ENCODE results near the gene CTIF. TPM values are rescaled to one million over a fixed set of nuclear protein-coding genes. Genes with fewer than 3 reads are reported as not detected.

The CTIF gene
- total RNA-seq, 1 donor from 2014 or later = 67.9 TPM

DNA sequence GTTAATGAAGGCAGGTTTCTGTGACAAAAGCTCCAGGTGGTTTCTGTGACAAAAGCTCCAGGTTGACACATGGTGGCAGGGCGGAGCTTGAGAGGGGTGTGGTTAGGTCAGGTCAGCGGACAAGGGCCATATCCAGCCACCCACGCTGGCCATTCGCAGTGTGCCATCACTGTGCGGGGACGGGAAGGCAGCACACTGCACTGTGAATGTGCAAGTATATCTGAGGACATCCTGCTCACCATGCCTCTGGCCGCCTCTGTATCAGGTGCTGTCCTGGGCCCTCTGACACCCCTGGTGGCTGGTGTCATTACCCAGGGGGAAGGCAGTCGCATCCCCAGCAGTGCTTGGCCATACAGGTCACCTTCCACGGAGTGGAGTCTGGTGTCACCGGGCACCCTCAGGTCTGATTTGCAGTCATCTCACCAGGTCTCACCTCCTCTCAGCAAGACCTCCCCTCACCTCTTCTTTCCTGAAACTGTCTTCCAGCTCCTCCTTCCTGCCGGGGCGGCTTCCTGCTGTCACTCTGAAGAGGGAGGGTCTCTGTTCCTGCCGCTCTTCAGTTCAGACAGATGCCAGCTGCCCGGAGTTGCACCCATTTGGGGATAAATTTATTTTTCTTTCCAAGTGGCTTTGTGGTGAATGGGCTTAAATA is 34.9 kb downstream of the CTIF start:
- peaks cover 7% of the 10 kb centered on the region for H3K9me3 Mint-ChIP-seq
- DNase-seq (ENCODE audit: low spot score in 2 of 2, unreplicated experiment in 2 of 2) = no peak
- no peaks in the 10 kb centered on the region for H3K27me3 Mint-ChIP-seq (ENCODE audit: low read depth)
- H3K4me3 Mint-ChIP-seq = no peak overlapping the region
- peaks cover 14% of the 10 kb centered on the region for H3K36me3 Mint-ChIP-seq
- peaks cover 38% of the 10 kb centered on the region for H3K4me1 Mint-ChIP-seq
- TF ChIP-seq, protein P1, sequence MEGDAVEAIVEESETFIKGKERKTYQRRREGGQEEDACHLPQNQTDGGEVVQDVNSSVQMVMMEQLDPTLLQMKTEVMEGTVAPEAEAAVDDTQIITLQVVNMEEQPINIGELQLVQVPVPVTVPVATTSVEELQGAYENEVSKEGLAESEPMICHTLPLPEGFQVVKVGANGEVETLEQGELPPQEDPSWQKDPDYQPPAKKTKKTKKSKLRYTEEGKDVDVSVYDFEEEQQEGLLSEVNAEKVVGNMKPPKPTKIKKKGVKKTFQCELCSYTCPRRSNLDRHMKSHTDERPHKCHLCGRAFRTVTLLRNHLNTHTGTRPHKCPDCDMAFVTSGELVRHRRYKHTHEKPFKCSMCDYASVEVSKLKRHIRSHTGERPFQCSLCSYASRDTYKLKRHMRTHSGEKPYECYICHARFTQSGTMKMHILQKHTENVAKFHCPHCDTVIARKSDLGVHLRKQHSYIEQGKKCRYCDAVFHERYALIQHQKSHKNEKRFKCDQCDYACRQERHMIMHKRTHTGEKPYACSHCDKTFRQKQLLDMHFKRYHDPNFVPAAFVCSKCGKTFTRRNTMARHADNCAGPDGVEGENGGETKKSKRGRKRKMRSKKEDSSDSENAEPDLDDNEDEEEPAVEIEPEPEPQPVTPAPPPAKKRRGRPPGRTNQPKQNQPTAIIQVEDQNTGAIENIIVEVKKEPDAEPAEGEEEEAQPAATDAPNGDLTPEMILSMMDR (IDR thresholded peaks at IDR 0.05; ENCODE audit: unreplicated experiment) = no peak
- H3K27ac Mint-ChIP-seq = peak overlapping the region; percentile 3

DNA sequence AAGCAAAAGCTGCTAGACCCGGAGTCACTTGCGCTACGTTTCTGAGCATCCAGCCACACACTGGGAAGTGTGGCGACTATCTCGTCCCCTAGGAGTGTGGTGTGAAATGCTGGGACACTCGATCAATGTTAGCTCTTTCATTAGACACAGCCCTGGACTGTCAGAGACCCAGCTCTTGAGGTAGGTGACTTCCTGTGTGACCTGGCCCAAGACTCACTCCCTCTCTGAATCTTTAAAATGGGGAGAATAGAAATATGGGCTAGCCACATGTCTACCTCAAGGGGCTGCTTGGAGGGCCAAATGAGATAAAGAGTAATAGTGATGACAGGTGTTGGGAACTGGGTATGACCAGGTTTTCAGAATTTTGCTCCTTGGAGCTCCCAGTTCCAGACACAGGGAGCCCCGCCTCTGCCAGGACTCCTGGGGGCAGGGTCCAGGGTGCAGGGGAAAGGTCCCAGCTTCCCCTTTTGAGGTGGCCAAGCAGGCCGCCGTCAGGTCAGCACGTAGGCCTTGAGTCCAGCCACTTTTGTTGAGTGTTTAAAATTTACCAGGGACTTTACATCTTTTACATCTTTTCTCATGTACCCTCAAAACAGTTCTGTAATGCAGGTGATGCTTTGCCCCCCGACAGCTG is 36.0 kb downstream of the CTIF start:
- DNase-seq (ENCODE audit: low spot score in 2 of 2, unreplicated experiment in 2 of 2) = no peak
- no peak overlapping the region for H3K4me3 Mint-ChIP-seq
- peaks cover 28% of the 10 kb centered on the region for H3K4me1 Mint-ChIP-seq
- TF ChIP-seq, protein P1 (IDR thresholded peaks at IDR 0.05; ENCODE audit: unreplicated experiment) = no peak
- no peaks in the 10 kb centered on the region for H3K27me3 Mint-ChIP-seq (ENCODE audit: low read depth)
- H3K9me3 Mint-ChIP-seq = peaks cover 8% of the 10 kb centered on the region
- peaks cover 15% of the 10 kb centered on the region for H3K36me3 Mint-ChIP-seq
- peak overlapping the region; percentile 18 for H3K27ac Mint-ChIP-seq

DNA sequence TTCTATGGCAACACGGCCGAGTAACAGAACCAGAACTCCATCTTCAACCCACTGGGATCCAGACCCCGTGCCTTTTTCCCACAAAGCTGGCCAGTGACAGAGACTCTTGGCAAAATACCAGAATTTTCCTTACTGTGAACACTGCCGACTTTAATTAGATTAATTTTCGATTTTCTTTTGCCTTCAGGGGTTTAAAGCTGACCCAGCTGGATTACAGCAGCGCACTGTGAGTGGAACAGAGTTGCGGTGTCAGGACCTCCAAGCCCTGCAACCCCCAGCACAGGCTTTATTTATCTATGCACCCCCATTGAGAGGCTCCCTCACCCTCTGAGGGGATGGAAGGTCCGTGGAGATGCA is 36.4 kb downstream of the CTIF start:
- Mint-ChIP-seq H3K36me3 (peaks cover 15% of the 10 kb centered on the region), H3K27me3 (ENCODE audit: low read depth) (no peaks in the 10 kb centered on the region), H3K4me1 (peaks cover 25% of the 10 kb centered on the region), H3K4me3 (no peak overlapping the region), H3K9me3 (peaks cover 8% of the 10 kb centered on the region), H3K27ac (no peak overlapping the region)
- TF ChIP-seq, protein P1 (IDR thresholded peaks at IDR 0.05; ENCODE audit: unreplicated experiment) = no peak
- DNase-seq (ENCODE audit: low spot score in 2 of 2, unreplicated experiment in 2 of 2) = no peak

DNA sequence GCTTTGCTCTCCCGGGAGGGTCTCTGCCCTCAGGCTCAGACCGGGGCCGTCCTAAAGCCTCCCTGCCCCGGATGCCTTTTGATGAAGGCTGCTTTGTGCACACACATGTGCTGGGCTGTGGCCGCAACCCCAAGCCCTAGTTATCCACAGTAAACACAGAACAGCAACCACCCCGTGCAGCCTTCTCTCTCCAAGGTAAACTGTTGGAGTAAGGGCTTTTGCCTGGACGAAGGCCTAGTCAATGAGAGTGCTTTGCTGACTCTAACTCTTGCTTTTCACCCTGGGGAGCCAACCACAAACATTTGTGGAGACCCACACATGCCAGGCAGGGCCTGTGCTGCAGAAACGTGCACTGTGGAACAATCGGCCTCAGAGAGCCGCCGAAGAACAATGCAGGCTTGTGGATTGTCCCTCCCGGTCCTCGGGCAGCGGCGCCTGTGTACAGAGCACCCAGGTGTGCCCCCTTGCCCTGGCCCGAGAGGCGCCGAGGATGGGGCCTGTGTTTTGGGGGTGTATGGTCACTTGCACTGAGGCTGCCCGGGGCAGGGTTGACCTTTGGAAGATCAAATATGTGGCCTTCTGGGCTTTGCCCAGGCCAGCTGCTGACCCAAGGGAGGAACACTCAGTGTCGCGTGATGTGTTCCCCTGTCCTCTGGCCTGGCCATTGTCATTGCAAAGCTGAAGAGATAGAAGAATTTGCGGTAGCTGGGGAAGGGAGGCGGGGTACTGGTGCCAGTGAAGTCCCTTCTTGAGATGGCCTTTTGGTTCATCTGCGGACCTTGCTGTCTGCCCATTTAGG is 37.0 kb downstream of the CTIF start:
- H3K27me3 Mint-ChIP-seq (ENCODE audit: low read depth) = no peaks in the 10 kb centered on the region
- DNase-seq (ENCODE audit: low spot score in 2 of 2, unreplicated experiment in 2 of 2) = no peak
- peaks cover 15% of the 10 kb centered on the region for H3K36me3 Mint-ChIP-seq
- no peak overlapping the region for H3K4me3 Mint-ChIP-seq
- peaks cover 8% of the 10 kb centered on the region for H3K9me3 Mint-ChIP-seq
- TF ChIP-seq, protein P1 (IDR thresholded peaks at IDR 0.05; ENCODE audit: unreplicated experiment) = no peak
- H3K27ac Mint-ChIP-seq = peak overlapping the region; percentile 67
- peaks cover 26% of the 10 kb centered on the region for H3K4me1 Mint-ChIP-seq

DNA sequence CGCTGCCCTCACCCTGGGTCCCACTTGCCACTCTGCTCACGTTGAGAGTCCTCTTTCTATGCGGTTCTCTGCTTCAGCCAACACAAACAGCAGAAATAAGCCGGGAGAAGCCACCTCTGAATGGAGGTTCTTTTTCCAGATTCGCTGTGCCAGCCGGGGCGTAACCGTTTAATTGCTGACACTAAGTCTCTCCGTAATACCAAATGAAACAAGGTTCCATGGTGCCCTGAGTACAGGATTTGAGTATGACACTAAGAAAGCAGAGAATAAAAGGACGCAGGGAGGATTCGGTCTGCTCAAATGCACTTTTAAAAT is 37.6 kb downstream of the CTIF start:
- TF ChIP-seq, protein P1 (IDR thresholded peaks at IDR 0.05; ENCODE audit: unreplicated experiment) = no peak
- H3K27ac Mint-ChIP-seq = no peak overlapping the region
- peaks cover 15% of the 10 kb centered on the region for H3K36me3 Mint-ChIP-seq
- H3K27me3 Mint-ChIP-seq (ENCODE audit: low read depth) = no peaks in the 10 kb centered on the region
- H3K4me1 Mint-ChIP-seq = peaks cover 31% of the 10 kb centered on the region
- no peak for DNase-seq (ENCODE audit: low spot score in 2 of 2, unreplicated experiment in 2 of 2)
- H3K9me3 Mint-ChIP-seq = peaks cover 8% of the 10 kb centered on the region
- H3K4me3 Mint-ChIP-seq = no peak overlapping the region

Measured in mesothelial cell of epicardium (in vitro differentiated cells).